ENCODE measurements around the gene ERC2.
"Not testable (repeated sequence)": the region's sequence is repeated elsewhere in the genome, so short reads cannot be mapped to it uniquely, and the experiment has no call there.

ERC2 gene

GRCh38 chr3:55523471-55523870, 944.8 kb downstream of the ERC2 start:
- DNase-seq (ENCODE audit: low spot score) = no peak

- DNase-seq (ENCODE audit: low spot score) = no peak
These were observed 946.4 kb downstream of the ERC2 start for GRCh38 chr3:55521738-55522421.

- DNase-seq (ENCODE audit: low spot score) = no peak
These were observed 947.1 kb downstream of the ERC2 start for GRCh38 chr3:55521064-55521737.

GRCh38 chr3:55519019-55519418, 949.2 kb downstream of the ERC2 start:
- no peak for DNase-seq (ENCODE audit: low spot score)

GRCh38 chr3:55518451-55518850, 949.8 kb downstream of the ERC2 start:
- no peak for DNase-seq (ENCODE audit: low spot score)

- DNase-seq (ENCODE audit: low spot score) = no peak
These were observed 951.8 kb downstream of the ERC2 start for GRCh38 chr3:55516392-55517030.

GRCh38 chr3:55515550-55516246, 952.6 kb downstream of the ERC2 start:
- DNase-seq (ENCODE audit: low spot score) = no peak

GRCh38 chr3:55514962-55515361, 953.3 kb downstream of the ERC2 start:
- no peak for DNase-seq (ENCODE audit: low spot score)

- DNase-seq (ENCODE audit: low spot score) = no peak
These were observed 955.5 kb downstream of the ERC2 start for GRCh38 chr3:55512571-55513343.

GRCh38 chr3:55511895-55512570, 956.2 kb downstream of the ERC2 start:
- no peak for DNase-seq (ENCODE audit: low spot score)

- no peak for DNase-seq (ENCODE audit: low spot score)
These were observed 959.9 kb downstream of the ERC2 start for GRCh38 chr3:55508335-55508734.

GRCh38 chr3:55507808-55508207, 960.5 kb downstream of the ERC2 start:
- DNase-seq (ENCODE audit: low spot score) = no peak

- DNase-seq (ENCODE audit: low spot score) = no peak
These were observed 962.5 kb downstream of the ERC2 start for GRCh38 chr3:55505776-55506175.

GRCh38 chr3:55505102-55505501, 963.2 kb downstream of the ERC2 start:
- not testable (repeated sequence) for DNase-seq (ENCODE audit: low spot score)

GRCh38 chr3:55501905-55502304, 966.4 kb downstream of the ERC2 start:
- no peak for DNase-seq (ENCODE audit: low spot score)

GRCh38 chr3:55500555-55501330, 967.5 kb downstream of the ERC2 start:
- no peak for DNase-seq (ENCODE audit: low spot score)

GRCh38 chr3:55498520-55498919, 969.7 kb downstream of the ERC2 start:
- no peak for DNase-seq (ENCODE audit: low spot score)

GRCh38 chr3:55497250-55497649, 971.0 kb downstream of the ERC2 start:
- DNase-seq (ENCODE audit: low spot score) = no peak

- no peak for DNase-seq (ENCODE audit: low spot score)
These were observed 973.3 kb downstream of the ERC2 start for GRCh38 chr3:55494976-55495375.

- DNase-seq (ENCODE audit: low spot score) = no peak
These were observed 975.3 kb downstream of the ERC2 start for GRCh38 chr3:55492976-55493375.
